ENCODE results near the gene SERTAD3.
"Not testable (repeated sequence)": the region's sequence is repeated elsewhere in the genome, so short reads cannot be mapped to it uniquely, and the experiment has no call there.

DNA sequence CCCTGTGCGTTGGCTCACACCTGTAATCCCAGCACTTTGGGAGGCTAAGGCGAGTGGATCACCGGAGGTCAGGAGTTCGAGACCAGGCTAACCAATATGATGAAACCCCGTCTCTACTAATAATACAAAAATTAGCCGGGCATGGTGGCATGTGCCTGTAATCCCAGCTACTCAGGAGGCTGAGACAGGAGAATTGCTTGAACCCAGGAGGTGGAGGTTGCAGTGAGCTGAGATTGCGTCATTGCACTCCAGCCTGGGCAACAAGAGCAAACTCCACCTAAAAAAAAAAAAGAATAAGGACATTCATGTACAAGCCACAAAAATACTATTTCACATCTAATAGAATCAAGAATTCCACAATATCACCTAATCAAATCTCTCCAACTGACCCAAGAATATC is 15.9 kb downstream of the SERTAD3 start:
- not testable (repeated sequence) for TF ChIP-seq POLR2A (IDR thresholded peaks at IDR 0.05; ENCODE audit: low read length); GATA1 (IDR thresholded peaks at IDR 0.05; ENCODE audit: low read depth, low read length)
